Spleen (tissue), 11 donors: Measurements from ENCODE around the gene SLC39A11. TPM values are rescaled to one million over a fixed set of nuclear protein-coding genes. Genes with fewer than 3 reads are reported as not detected.

Experiments
- DNase-seq: peaks from one replicate; pipeline ENCODE4 v3.0.0-alpha.2; 2020
- H3K27ac ChIP-seq, 8 donors: fragments of 200-600 bp; sonication (generic) in 7 of 8; 1 replicate in 4 of 8; 2 replicates in 4 of 8; pipeline versions ENCODE4 v1.5.0 to v1.8.0; 2016 to 2021; ENCODE audit warnings: inconsistent platforms in 4 of 8, mild to moderate bottlenecking in 4 of 8, moderate library complexity in 1 of 8
- H3K27me3 ChIP-seq, 7 donors: fragments of 200-600 bp; sonication (generic) in 6 of 7; replicated peaks in 1 of 7; 1 replicate in 4 of 7; 2 replicates in 3 of 7; pipeline versions ENCODE4 v1.5.0 to v1.8.0; 2016 to 2021; ENCODE audit warnings: inconsistent platforms in 3 of 7, mild to moderate bottlenecking in 1 of 7
- H3K36me3 ChIP-seq, 6 donors: fragments of 200-600 bp; sonication (generic) in 5 of 6; 1 replicate in 4 of 6; 2 replicates in 2 of 6; pipeline versions ENCODE4 v1.5.0 to v1.8.0; 2016 to 2021; ENCODE audit warnings: inconsistent platforms in 2 of 6
- H3K4me1 ChIP-seq, 6 donors: fragments of 200-600 bp; sonication (generic) in 5 of 6; 1 replicate in 3 of 6; 2 replicates in 3 of 6; pipeline versions ENCODE4 v1.5.0 to v1.8.0; 2016 to 2021; ENCODE audit warnings: inconsistent platforms in 3 of 6
- H3K4me3 ChIP-seq, 8 donors: fragments of 200-600 bp; sonication (generic) in 7 of 8; 1 replicate in 4 of 8; 2 replicates in 4 of 8; pipeline versions ENCODE4 v1.5.0 to v1.8.0; 2016 to 2021; ENCODE audit warnings: inconsistent platforms in 4 of 8, mild to moderate bottlenecking in 4 of 8, moderate library complexity in 2 of 8
- H3K9me3 ChIP-seq, 8 donors: fragments of 200-600 bp; sonication (generic) in 7 of 8; 1 replicate in 4 of 8; 2 replicates in 4 of 8; pipeline versions ENCODE4 v1.5.0 to v1.8.0; 2016 to 2021; ENCODE audit warnings: inconsistent platforms in 4 of 8
- CTCF ChIP-seq, 11 experiments: fragments of 200-600 bp in 7 of 11; fragments of 450-650 bp in 4 of 11; sonication (generic) in 4 of 11; IDR thresholded peaks in 8 of 11; conservative IDR thresholded peaks in 3 of 11; 1 replicate in 7 of 11; 2 replicates in 4 of 11; pipeline versions ENCODE4 v1.4.0 to v1.8.0; 2016 to 2021; ENCODE audit warnings: antibody characterized with exemption in 11 of 11, inconsistent platforms in 4 of 11, mild to moderate bottlenecking in 1 of 11
- POLR2A ChIP-seq, 3 donors: fragments of 450-650 bp; IDR thresholded peaks; one replicate each; pipeline ENCODE4 v1.5.1; 2017; ENCODE audit warnings: antibody characterized with exemption in 3 of 3, mild to moderate bottlenecking in 1 of 3
- POLR2AphosphoS5 ChIP-seq, 3 donors: sonication (generic); formaldehyde crosslinking; IDR thresholded peaks; one replicate each; pipeline ENCODE4 v1.5.1; 2017; ENCODE audit warnings: antibody characterized with exemption in 3 of 3
- WGBS, 5 donors: extraction: QIAGEN DNeasy Blood & Tissue Kit in 3 of 5; methylation state at CpG; one replicate each; pipeline versions ENCODE4 v1.1.5 to v1.1.7; 2013 to 2018; 5-methylcytosine and 5-hydroxymethylcytosine counted together
- intact Hi-C: fragments of 100-400 bp; cut with DNase I; formaldehyde crosslinking; loops from one replicate; pipeline ENCODE4 v1.15.0; 2023; ENCODE audit warnings: low total_unique reads
- polyA plus RNA-seq, 3 donors: library from polyadenylated mRNA; stranded (reverse); fragments of 200-250 nt; gene quantifications; one replicate each; pipeline ENCODE4 v1.2.1, GENCODE V29; 2013
- total RNA-seq, 7 donors: library from RNA; depleted of rRNA in 3 of 7; stranded (reverse); fragments of >200 nt in 3 of 7; fragmentation: NEBNext Ultra II Directional in 4 of 7; extraction: Animal tissue kit (Norgen Biotek cat#: 25700) in 4 of 7; gene quantifications; one replicate each; pipeline versions ENCODE4 v1.1.0 to v1.2.1, GENCODE V29; 2016 to 2021
- donor health status: healthy with polysubstance abuse.
- donor health status: DM: no; HTN: no; CAD: no; lungs with moderate emphysema.
- donor health status: DM: no; HTN: no; CAD: no.
- donor health status: Bipolar disorder and iron deficiency.
- donor health status: healthy.
- donor health status: DM: no; HTN: no; CAD: no.
- donor health status: DM: yes; HTN: yes; CAD: no.

Gene SLC39A11
- total and polyA plus RNA-seq, 10 donors, result 4.1 to 45.2 (median 27.8) TPM

GRCh38 chr17:72792771-72793170, 299.7 kb downstream of the SLC39A11 start:
- DNase-seq, result no peak
- Histone ChIP-seq H3K4me3 (no peak overlapping the region), H3K36me3 (peaks cover 0 to 85% (median 7%) of the 10 kb centered on the region in 6 donors), H3K4me1 (no peaks in the 10 kb centered on the region), H3K27ac (no peak overlapping the region), H3K9me3 (peaks cover 5 to 69% (median 49%) of the 10 kb centered on the region in 8 donors), H3K27me3 (no peaks in the 10 kb centered on the region)
- intact Hi-C loops, result no loop called here
- 95 to 99% (median 96%) methylated on average over 5 of the region's 5 CpGs for WGBS, 5 donors
- TF ChIP-seq POLR2A (IDR thresholded peaks at IDR 0.05) (no peak), CTCF (IDR thresholded peaks at IDR 0.05 in 8 of 11, conservative IDR thresholded peaks at IDR 0.05 in 3 of 11) (no peak), POLR2AphosphoS5 (IDR thresholded peaks at IDR 0.05) (no peak)

GRCh38 chr17:72790190-72790589, 302.3 kb downstream of the SLC39A11 start:
- Histone ChIP-seq H3K27ac (no peak overlapping the region), H3K4me1 (no peaks in the 10 kb centered on the region), H3K27me3 (no peaks in the 10 kb centered on the region), H3K4me3 (no peak overlapping the region), H3K9me3 (peaks cover 3 to 45% (median 39%) of the 10 kb centered on the region in 8 donors), H3K36me3 (peaks cover 0 to 59% (median 7%) of the 10 kb centered on the region in 6 donors)
- DNase-seq, result no peak
- intact Hi-C loops, result no loop called here
- 95 to 100% (median 98%) methylated on average over 3 of the region's 3 CpGs for WGBS, 5 donors
- TF ChIP-seq POLR2AphosphoS5 (IDR thresholded peaks at IDR 0.05), result no peak
- no peak for TF ChIP-seq CTCF (IDR thresholded peaks at IDR 0.05 in 8 of 11, conservative IDR thresholded peaks at IDR 0.05 in 3 of 11)
- TF ChIP-seq POLR2A (IDR thresholded peaks at IDR 0.05), result no peak

- no peak for DNase-seq
- H3K4me3 ChIP-seq, result no peak overlapping the region
- H3K36me3 ChIP-seq, result peaks cover 0 to 54% (median 7%) of the 10 kb centered on the region in 6 donors
- intact Hi-C loops, result no loop called here
- no peaks in the 10 kb centered on the region for H3K4me1 ChIP-seq
- WGBS, 5 donors, result 86 to 96% (median 94%) methylated on average over 6 of the region's 6 CpGs
- no peak for TF ChIP-seq CTCF (IDR thresholded peaks at IDR 0.05 in 8 of 11, conservative IDR thresholded peaks at IDR 0.05 in 3 of 11)
- TF ChIP-seq POLR2A (IDR thresholded peaks at IDR 0.05), result no peak
- TF ChIP-seq POLR2AphosphoS5 (IDR thresholded peaks at IDR 0.05), result no peak
- H3K9me3 ChIP-seq, result peaks cover 0 to 40% (median 34%) of the 10 kb centered on the region in 8 donors
- no peak overlapping the region for H3K27ac ChIP-seq
- no peaks in the 10 kb centered on the region for H3K27me3 ChIP-seq
Observed at GRCh38 chr17:72789711-72790110, 302.8 kb downstream of the SLC39A11 start.

- Histone ChIP-seq H3K4me1 (no peaks in the 10 kb centered on the region), H3K36me3 (peaks cover 0 to 48% (median 4%) of the 10 kb centered on the region in 6 donors), H3K9me3 (peaks cover 0 to 34% (median 27%) of the 10 kb centered on the region in 8 donors), H3K27me3 (no peaks in the 10 kb centered on the region), H3K27ac (no peak overlapping the region), H3K4me3 (no peak overlapping the region)
- intact Hi-C loops, result no loop called here
- no peak for DNase-seq
- 94 to 98% (median 95%) methylated on average over 19 of the region's 19 CpGs for WGBS, 5 donors
- TF ChIP-seq CTCF (IDR thresholded peaks at IDR 0.05 in 8 of 11, conservative IDR thresholded peaks at IDR 0.05 in 3 of 11) (no peak), POLR2AphosphoS5 (IDR thresholded peaks at IDR 0.05) (no peak), POLR2A (IDR thresholded peaks at IDR 0.05) (no peak)
Observed at GRCh38 chr17:72788950-72789585, 303.4 kb downstream of the SLC39A11 start.
